HG03439 (cell line): ENCODE data around the gene ZSWIM7.

Experiments
- ATAC-seq: cut with Tn5 transposase; IDR thresholded peaks from one replicate; pipeline ENCODE4 v1.9.1; 2021; ENCODE audit warnings: mild to moderate bottlenecking, moderate library complexity; ENCODE audit not compliant: unreplicated experiment

Gene ZSWIM7

GRCh38 chr17:15935891-15936290 is 63.6 kb downstream of the ZSWIM7 start:
- no peak for ATAC-seq

- ATAC-seq: no peak
Observed at GRCh38 chr17:15934866-15935265, 64.6 kb downstream of the ZSWIM7 start.

GRCh38 chr17:15931394-15931793 is 68.1 kb downstream of the ZSWIM7 start:
- ATAC-seq: no peak

GRCh38 chr17:15930426-15930825 is 69.1 kb downstream of the ZSWIM7 start:
- ATAC-seq: no peak

- no peak for ATAC-seq
Observed at GRCh38 chr17:15929941-15930340, 69.6 kb downstream of the ZSWIM7 start.

- no peak for ATAC-seq
Observed at GRCh38 chr17:15928286-15928785, 71.2 kb downstream of the ZSWIM7 start.
